Suprapubic skin (tissue), 3 donors: Measurements from ENCODE around the gene PCBD2.

Experiments used
- EP300 ChIP-seq: sonication (generic); formaldehyde crosslinking; IDR thresholded peaks from one replicate; pipeline ENCODE4 v1.6.1; 2017; ENCODE audit warnings: antibody characterized with exemption
- POLR2A ChIP-seq, 2 donors: fragments of 450-650 bp; IDR thresholded peaks; one replicate each; pipeline ENCODE4 v1.6.1; 2017; ENCODE audit warnings: antibody characterized with exemption in 2 of 2, mild to moderate bottlenecking in 2 of 2, moderate library complexity in 2 of 2
- TF ChIP-seq, protein P1 (sequence below), 2 donors: fragments of 200-600 bp in 1 of 2; fragments of 450-650 bp in 1 of 2; sonication (generic) in 1 of 2; IDR thresholded peaks; one replicate each; pipeline ENCODE4 v1.5.1; 2016 to 2019; ENCODE audit warnings: antibody characterized with exemption in 2 of 2, mild to moderate bottlenecking in 1 of 2, moderate library complexity in 1 of 2

GRCh38 chr5:134989266-134989830 is 84.4 kb downstream of the PCBD2 start:
- TF ChIP-seq POLR2A (IDR thresholded peaks at IDR 0.05): no peak
- TF ChIP-seq, protein P1, sequence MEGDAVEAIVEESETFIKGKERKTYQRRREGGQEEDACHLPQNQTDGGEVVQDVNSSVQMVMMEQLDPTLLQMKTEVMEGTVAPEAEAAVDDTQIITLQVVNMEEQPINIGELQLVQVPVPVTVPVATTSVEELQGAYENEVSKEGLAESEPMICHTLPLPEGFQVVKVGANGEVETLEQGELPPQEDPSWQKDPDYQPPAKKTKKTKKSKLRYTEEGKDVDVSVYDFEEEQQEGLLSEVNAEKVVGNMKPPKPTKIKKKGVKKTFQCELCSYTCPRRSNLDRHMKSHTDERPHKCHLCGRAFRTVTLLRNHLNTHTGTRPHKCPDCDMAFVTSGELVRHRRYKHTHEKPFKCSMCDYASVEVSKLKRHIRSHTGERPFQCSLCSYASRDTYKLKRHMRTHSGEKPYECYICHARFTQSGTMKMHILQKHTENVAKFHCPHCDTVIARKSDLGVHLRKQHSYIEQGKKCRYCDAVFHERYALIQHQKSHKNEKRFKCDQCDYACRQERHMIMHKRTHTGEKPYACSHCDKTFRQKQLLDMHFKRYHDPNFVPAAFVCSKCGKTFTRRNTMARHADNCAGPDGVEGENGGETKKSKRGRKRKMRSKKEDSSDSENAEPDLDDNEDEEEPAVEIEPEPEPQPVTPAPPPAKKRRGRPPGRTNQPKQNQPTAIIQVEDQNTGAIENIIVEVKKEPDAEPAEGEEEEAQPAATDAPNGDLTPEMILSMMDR (IDR thresholded peaks at IDR 0.05): no peak
- TF ChIP-seq EP300: no peak
